Neuron (in vitro differentiated cells): ENCODE data around the gene GMCL2.

Experiments
- H2AFZ ChIP-seq: one replicate; pipeline ENCODE4 v1.6.1; 2013; ENCODE audit warnings: low read depth, mild to moderate bottlenecking, inconsistent platforms, low read length, moderate library complexity
- H3K27me3 ChIP-seq: one replicate; pipeline ENCODE4 v1.6.1; 2013; ENCODE audit warnings: low read length; ENCODE audit not compliant: insufficient read depth
- H3K36me3 ChIP-seq: one replicate; pipeline ENCODE4 v1.6.1; 2013; ENCODE audit warnings: low read length; ENCODE audit not compliant: insufficient read depth
- H3K4me1 ChIP-seq: one replicate; pipeline ENCODE4 v1.6.1; 2013; ENCODE audit warnings: low read length; ENCODE audit not compliant: insufficient read depth
- H3K4me3 ChIP-seq: 2 replicates; pipeline ENCODE4 v1.5.1; 2013; ENCODE audit warnings: mild to moderate bottlenecking, low read length, moderate library complexity
- H3K9me3 ChIP-seq: one replicate; pipeline ENCODE4 v1.6.1; 2013; ENCODE audit warnings: low read length

GMCL2 gene

DNA sequence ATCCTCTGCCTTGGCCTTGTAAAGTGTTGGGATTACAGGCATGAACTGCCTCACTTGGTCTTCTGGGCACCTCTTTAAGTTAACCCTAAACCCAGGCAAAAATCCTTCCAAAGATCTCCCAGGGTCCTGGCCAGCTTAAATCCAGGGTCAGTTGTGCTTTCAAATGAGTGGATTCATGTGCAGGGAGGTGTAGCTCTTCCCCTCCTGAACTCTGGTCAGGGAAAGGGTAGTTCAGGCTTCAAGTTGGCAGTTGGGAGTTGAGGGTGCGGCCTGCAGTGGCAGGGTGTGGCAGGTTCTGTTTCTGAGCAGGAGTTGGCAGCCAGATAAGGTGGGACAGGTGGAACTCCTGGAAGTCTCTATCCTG, 20.7 kb upstream of the GMCL2 start:
- Histone ChIP-seq H3K27me3 (no peaks in the 10 kb centered on the region), H3K9me3 (no peaks in the 10 kb centered on the region), H2AFZ (no peak overlapping the region), H3K4me3 (no peak overlapping the region), H3K36me3 (peaks cover 75% of the 10 kb centered on the region), H3K4me1 (peaks cover 26% of the 10 kb centered on the region)

GRCh38 chr5:178207183-178207916, 20.2 kb upstream of the GMCL2 start:
- peaks cover 69% of the 10 kb centered on the region for H3K36me3 ChIP-seq
- H2AFZ ChIP-seq, result no peak overlapping the region
- H3K4me3 ChIP-seq, result no peak overlapping the region
- H3K9me3 ChIP-seq, result no peaks in the 10 kb centered on the region
- H3K4me1 ChIP-seq, result peaks cover 26% of the 10 kb centered on the region
- no peaks in the 10 kb centered on the region for H3K27me3 ChIP-seq

DNA sequence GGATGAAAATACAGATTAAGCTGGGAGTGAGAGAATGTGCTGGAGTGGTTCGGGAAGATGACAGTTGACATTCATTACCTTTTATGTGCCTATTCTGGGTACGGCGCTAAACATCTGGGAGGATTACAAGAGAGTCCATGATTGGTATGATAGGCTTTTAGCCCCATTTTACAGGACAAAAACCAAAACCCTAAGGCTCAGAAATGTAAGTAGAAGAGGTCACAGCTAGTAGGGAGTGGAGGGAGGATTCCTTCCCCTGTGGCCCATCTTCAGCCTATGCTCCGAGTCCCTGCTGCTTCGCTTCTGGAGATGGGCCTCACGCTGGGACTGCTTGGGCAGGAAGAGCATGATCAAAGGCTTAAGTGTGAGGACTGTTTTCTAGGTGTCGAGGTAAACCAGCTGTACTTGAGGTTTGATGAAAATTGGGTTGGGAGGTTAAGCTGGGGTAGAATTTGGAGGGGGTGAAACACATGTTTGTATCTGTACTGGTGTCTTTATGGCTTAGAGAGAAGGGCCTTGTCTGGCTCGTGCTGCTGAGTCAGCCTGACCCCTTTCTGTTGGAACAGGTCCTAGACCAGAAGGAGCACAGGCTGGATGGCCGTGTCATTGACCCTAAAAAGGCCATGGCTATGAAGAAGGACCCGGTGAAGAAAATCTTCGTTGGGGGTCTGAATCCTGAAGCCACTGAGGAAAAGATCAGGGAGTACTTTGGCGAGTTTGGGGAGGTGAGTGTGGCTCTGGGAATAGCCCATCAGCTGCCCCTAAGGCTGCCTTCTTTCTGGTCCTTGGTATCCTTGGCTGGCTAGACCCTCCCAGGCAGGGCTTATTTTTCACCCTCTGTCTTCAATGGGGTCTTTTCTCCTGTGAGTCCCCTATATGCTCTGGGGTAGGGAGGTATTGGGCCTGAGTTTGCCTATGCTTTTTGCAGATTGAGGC, 19.3 kb upstream of the GMCL2 start:
- Histone ChIP-seq H3K9me3 (no peaks in the 10 kb centered on the region), H3K27me3 (no peaks in the 10 kb centered on the region), H3K4me3 (peak overlapping the region; percentile 96), H3K4me1 (peaks cover 26% of the 10 kb centered on the region), H2AFZ (no peak overlapping the region), H3K36me3 (peaks cover 60% of the 10 kb centered on the region)

GRCh38 chr5:178205749-178206047, 18.5 kb upstream of the GMCL2 start:
- H2AFZ ChIP-seq, result no peak overlapping the region
- peaks cover 53% of the 10 kb centered on the region for H3K36me3 ChIP-seq
- H3K4me3 ChIP-seq, result peak overlapping the region; percentile 96
- peaks cover 26% of the 10 kb centered on the region for H3K4me1 ChIP-seq
- no peaks in the 10 kb centered on the region for H3K27me3 ChIP-seq
- H3K9me3 ChIP-seq, result no peaks in the 10 kb centered on the region

GRCh38 chr5:178204935-178205748, 18.0 kb upstream of the GMCL2 start:
- no peaks in the 10 kb centered on the region for H3K27me3 ChIP-seq
- peak overlapping the region; percentile 96 for H3K4me3 ChIP-seq
- H3K9me3 ChIP-seq, result no peaks in the 10 kb centered on the region
- H3K36me3 ChIP-seq, result peaks cover 48% of the 10 kb centered on the region
- peaks cover 26% of the 10 kb centered on the region for H3K4me1 ChIP-seq
- H2AFZ ChIP-seq, result no peak overlapping the region

- H3K9me3 ChIP-seq, result no peaks in the 10 kb centered on the region
- peaks cover 40% of the 10 kb centered on the region for H3K36me3 ChIP-seq
- peak within 1 kb of the TSS; percentile 49 for H2AFZ ChIP-seq
- no peaks in the 10 kb centered on the region for H3K27me3 ChIP-seq
- H3K4me1 ChIP-seq, result peaks cover 26% of the 10 kb centered on the region
- peak within 1 kb of the TSS; percentile 96 for H3K4me3 ChIP-seq
These were observed 17.2 kb upstream of the GMCL2 start, which contains the start of gene HNRNPAB for GRCh38 chr5:178204182-178204934. TSS of gene HNRNPAB (plus strand) at chr5:178204533. CDS start at chr5:178204838, 305 bp downstream.

- peaks cover 33% of the 10 kb centered on the region for H3K36me3 ChIP-seq
- H3K27me3 ChIP-seq, result no peaks in the 10 kb centered on the region
- H3K9me3 ChIP-seq, result no peaks in the 10 kb centered on the region
- H3K4me3 ChIP-seq, result peak overlapping the region; percentile 96
- H2AFZ ChIP-seq, result peak overlapping the region; percentile 49
- H3K4me1 ChIP-seq, result peaks cover 26% of the 10 kb centered on the region
These were observed 16.6 kb upstream of the GMCL2 start for GRCh38 chr5:178203670-178204181.

- peaks cover 22% of the 10 kb centered on the region for H3K4me1 ChIP-seq
- no peak overlapping the region for H2AFZ ChIP-seq
- no peak overlapping the region for H3K4me3 ChIP-seq
- no peaks in the 10 kb centered on the region for H3K27me3 ChIP-seq
- H3K9me3 ChIP-seq, result no peaks in the 10 kb centered on the region
- H3K36me3 ChIP-seq, result peaks cover 22% of the 10 kb centered on the region
These were observed 15.4 kb upstream of the GMCL2 start for GRCh38 chr5:178202541-178202940.

- Histone ChIP-seq H3K9me3 (no peaks in the 10 kb centered on the region), H3K36me3 (peaks cover 16% of the 10 kb centered on the region), H3K4me1 (peaks cover 16% of the 10 kb centered on the region), H2AFZ (no peak overlapping the region), H3K27me3 (no peaks in the 10 kb centered on the region), H3K4me3 (no peak overlapping the region)
These were observed 14.7 kb upstream of the GMCL2 start for GRCh38 chr5:178201927-178202235.

DNA sequence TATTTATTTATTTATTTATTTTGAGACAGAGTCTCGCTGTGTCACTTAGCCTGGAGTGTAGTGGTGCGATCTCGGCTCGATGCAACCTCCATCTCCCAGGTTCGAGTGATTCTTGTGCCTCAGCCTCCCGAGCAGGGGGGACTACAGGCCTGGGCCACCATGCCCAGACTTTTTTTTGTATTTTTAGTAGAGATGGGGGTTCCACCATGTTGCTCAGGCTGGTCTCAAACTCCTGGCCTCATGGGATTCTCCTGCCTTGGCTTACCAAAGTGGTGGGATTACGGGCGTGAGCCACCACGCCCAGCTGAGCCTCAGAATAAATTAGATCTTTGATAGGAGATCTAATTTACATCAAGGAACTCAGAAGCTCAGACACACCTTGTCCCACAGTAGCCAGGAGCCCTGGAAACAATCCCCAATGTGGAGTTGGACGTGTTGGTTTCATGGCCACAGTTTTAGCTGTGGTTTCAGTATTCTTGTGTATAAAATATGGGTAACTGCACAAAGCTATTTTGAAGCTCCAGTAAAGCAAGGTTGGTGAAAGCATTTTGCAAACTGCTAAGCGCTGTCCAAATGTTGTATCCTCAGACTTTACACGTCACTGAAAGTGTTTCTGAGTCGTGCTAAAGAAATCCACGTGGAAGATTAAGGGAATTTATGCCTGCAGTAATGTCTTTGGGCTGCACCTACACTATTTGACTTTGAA, 14.2 kb upstream of the GMCL2 start:
- H3K9me3 ChIP-seq, result no peaks in the 10 kb centered on the region
- H2AFZ ChIP-seq, result no peak overlapping the region
- H3K4me1 ChIP-seq, result peaks cover 11% of the 10 kb centered on the region
- no peaks in the 10 kb centered on the region for H3K27me3 ChIP-seq
- H3K36me3 ChIP-seq, result peaks cover 10% of the 10 kb centered on the region
- H3K4me3 ChIP-seq, result no peak overlapping the region

GRCh38 chr5:178199581-178200434, 12.6 kb upstream of the GMCL2 start:
- no peaks in the 10 kb centered on the region for H3K4me1 ChIP-seq
- no peak overlapping the region for H3K4me3 ChIP-seq
- H2AFZ ChIP-seq, result no peak overlapping the region
- no peaks in the 10 kb centered on the region for H3K36me3 ChIP-seq
- H3K27me3 ChIP-seq, result no peaks in the 10 kb centered on the region
- H3K9me3 ChIP-seq, result no peaks in the 10 kb centered on the region
